K562 (cell line): ENCODE measurements around the gene SNX4.

ENCODE experiments used
- CBX3 ChIP-seq, 2 experiments: IDR thresholded peaks; 1 replicate in 1 of 2; 2 replicates in 1 of 2; pipeline ENCODE4 v1.6.1; 2012; ENCODE audit warnings: inconsistent platforms in 2 of 2, low read length in 2 of 2, borderline replicate concordance in 1 of 2, control low read depth in 1 of 2
- ETV6 ChIP-seq, 3 experiments: fragments of 150-350 bp in 1 of 3; sonication (generic) in 1 of 3; formaldehyde crosslinking in 1 of 3; IDR thresholded peaks; 2 replicates each; pipeline versions ENCODE4 v1.6.1 to v1.8.0; 2014 to 2022; ENCODE audit warnings: borderline replicate concordance in 2 of 3, low read depth in 2 of 3, antibody characterized with exemption in 1 of 3, low read length in 1 of 3, mild to moderate bottlenecking in 1 of 3, missing genetic modification reagents in 1 of 3
- MAFK ChIP-seq: IDR thresholded peaks from 2 replicates; pipeline ENCODE4 v1.6.1; 2011; ENCODE audit warnings: low read length, improper control_type of control experiment
- POLR2A ChIP-seq: fragments of 450-650 bp; conservative IDR thresholded peaks from 2 replicates; pipeline ENCODE4 v1.6.1; 2016
- SETDB1 ChIP-seq: IDR thresholded peaks from one replicate; pipeline ENCODE4 v1.6.1; 2012; ENCODE audit warnings: low read length, control low read depth, inconsistent platforms
- SMARCE1 ChIP-seq: fragments of 450-650 bp; IDR thresholded peaks from 2 replicates; pipeline ENCODE4 v1.7.1; 2016; ENCODE audit warnings: mild to moderate bottlenecking
- SRSF9 ChIP-seq: fragments of 200-400 bp; formaldehyde crosslinking; IDR thresholded peaks from 2 replicates; pipeline ENCODE4 v1.6.1; 2017; ENCODE audit warnings: low read depth, low read length, borderline replicate concordance
- ZFX ChIP-seq: sonication (generic); formaldehyde crosslinking; IDR thresholded peaks from 2 replicates; pipeline ENCODE4 v1.8.0; 2022; ENCODE audit warnings: mild to moderate bottlenecking, missing genetic modification reagents, moderate library complexity
- ZNF174 ChIP-seq: fragments of 250-450 bp; sonication (Bioruptor Pico); IDR thresholded peaks from 2 replicates; pipeline ENCODE4 v1.4.0; 2020; ENCODE audit warnings: mild to moderate bottlenecking
- TF ChIP-seq, protein P1 (sequence below): fragments of 250-450 bp; sonication (Bioruptor Pico); IDR thresholded peaks from 2 replicates; pipeline ENCODE4 v1.5.0; 2022; ENCODE audit warnings: mild to moderate bottlenecking
- TF ChIP-seq, protein P2 (sequence below): fragments of 450-650 bp; IDR thresholded peaks from 2 replicates; pipeline ENCODE4 v1.7.0; 2016; ENCODE audit warnings: borderline replicate concordance
- TF ChIP-seq, protein P3 (sequence below): fragments of 250-450 bp; sonication (Bioruptor Pico); IDR thresholded peaks from 2 replicates; pipeline ENCODE4 v1.8.0; 2021; ENCODE audit warnings: moderate library complexity, mild to moderate bottlenecking, inconsistent platforms

DNA sequence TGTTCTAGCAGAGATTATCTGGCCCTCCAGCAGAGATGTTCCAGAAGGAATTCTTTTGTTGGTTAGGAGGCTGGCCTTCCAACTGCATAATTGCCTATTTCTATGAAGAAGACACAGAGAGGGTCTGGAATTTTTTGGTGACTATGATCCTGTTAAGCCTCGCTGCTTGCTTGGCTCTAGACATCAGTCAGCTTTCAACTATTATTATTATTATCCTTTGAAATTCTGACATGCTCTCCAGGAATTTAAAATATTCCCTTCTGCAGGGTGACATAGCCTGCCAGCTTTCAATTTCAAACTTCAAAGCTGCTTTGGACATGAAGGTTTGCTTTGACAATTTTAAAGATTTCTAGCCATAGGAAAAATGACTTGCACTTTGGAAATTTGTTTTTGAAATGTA lies 118.6 kb downstream of the SNX4 start:
- TF ChIP-seq, protein P1, sequence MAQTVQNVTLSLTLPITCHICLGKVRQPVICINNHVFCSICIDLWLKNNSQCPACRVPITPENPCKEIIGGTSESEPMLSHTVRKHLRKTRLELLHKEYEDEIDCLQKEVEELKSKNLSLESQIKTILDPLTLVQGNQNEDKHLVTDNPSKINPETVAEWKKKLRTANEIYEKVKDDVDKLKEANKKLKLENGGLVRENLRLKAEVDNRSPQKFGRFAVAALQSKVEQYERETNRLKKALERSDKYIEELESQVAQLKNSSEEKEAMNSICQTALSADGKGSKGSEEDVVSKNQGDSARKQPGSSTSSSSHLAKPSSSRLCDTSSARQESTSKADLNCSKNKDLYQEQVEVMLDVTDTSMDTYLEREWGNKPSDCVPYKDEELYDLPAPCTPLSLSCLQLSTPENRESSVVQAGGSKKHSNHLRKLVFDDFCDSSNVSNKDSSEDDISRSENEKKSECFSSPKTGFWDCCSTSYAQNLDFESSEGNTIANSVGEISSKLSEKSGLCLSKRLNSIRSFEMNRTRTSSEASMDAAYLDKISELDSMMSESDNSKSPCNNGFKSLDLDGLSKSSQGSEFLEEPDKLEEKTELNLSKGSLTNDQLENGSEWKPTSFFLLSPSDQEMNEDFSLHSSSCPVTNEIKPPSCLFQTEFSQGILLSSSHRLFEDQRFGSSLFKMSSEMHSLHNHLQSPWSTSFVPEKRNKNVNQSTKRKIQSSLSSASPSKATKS = no peak
- TF ChIP-seq MAFK (no peak), SETDB1 (no peak), ZNF174 (no peak), ZFX (CRISPR knock-in tag) (no peak), CBX3 (IDR thresholded peaks at IDR 0.05; ENCODE audit: borderline replicate concordance in 1 of 2, low read length in 2 of 2) (no peak), SMARCE1 (no peak), ETV6 (IDR thresholded peaks at IDR 0.05; ENCODE audit: borderline replicate concordance in 1 of 2, low read depth in 2 of 2, low read length in 1 of 2) (no peak), ETV6 (CRISPR knock-in tag; IDR thresholded peaks at IDR 0.05; ENCODE audit: borderline replicate concordance) (no peak), SRSF9 (no peak), POLR2A (no peak)
- TF ChIP-seq, protein P2, sequence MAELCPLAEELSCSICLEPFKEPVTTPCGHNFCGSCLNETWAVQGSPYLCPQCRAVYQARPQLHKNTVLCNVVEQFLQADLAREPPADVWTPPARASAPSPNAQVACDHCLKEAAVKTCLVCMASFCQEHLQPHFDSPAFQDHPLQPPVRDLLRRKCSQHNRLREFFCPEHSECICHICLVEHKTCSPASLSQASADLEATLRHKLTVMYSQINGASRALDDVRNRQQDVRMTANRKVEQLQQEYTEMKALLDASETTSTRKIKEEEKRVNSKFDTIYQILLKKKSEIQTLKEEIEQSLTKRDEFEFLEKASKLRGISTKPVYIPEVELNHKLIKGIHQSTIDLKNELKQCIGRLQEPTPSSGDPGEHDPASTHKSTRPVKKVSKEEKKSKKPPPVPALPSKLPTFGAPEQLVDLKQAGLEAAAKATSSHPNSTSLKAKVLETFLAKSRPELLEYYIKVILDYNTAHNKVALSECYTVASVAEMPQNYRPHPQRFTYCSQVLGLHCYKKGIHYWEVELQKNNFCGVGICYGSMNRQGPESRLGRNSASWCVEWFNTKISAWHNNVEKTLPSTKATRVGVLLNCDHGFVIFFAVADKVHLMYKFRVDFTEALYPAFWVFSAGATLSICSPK = no peak
- TF ChIP-seq, protein P3, sequence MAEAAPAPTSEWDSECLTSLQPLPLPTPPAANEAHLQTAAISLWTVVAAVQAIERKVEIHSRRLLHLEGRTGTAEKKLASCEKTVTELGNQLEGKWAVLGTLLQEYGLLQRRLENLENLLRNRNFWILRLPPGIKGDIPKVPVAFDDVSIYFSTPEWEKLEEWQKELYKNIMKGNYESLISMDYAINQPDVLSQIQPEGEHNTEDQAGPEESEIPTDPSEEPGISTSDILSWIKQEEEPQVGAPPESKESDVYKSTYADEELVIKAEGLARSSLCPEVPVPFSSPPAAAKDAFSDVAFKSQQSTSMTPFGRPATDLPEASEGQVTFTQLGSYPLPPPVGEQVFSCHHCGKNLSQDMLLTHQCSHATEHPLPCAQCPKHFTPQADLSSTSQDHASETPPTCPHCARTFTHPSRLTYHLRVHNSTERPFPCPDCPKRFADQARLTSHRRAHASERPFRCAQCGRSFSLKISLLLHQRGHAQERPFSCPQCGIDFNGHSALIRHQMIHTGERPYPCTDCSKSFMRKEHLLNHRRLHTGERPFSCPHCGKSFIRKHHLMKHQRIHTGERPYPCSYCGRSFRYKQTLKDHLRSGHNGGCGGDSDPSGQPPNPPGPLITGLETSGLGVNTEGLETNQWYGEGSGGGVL (CRISPR knock-in tag) = no peak
